Germinal center (tissue), 1 donor: ENCODE results near the gene DUOX1.

Source experiments
- DNase-seq: peaks from one replicate; pipeline ENCODE4 v3.0.0; 2012; ENCODE audit warnings: mixed read lengths, low spot score

DUOX1 gene

DNA sequence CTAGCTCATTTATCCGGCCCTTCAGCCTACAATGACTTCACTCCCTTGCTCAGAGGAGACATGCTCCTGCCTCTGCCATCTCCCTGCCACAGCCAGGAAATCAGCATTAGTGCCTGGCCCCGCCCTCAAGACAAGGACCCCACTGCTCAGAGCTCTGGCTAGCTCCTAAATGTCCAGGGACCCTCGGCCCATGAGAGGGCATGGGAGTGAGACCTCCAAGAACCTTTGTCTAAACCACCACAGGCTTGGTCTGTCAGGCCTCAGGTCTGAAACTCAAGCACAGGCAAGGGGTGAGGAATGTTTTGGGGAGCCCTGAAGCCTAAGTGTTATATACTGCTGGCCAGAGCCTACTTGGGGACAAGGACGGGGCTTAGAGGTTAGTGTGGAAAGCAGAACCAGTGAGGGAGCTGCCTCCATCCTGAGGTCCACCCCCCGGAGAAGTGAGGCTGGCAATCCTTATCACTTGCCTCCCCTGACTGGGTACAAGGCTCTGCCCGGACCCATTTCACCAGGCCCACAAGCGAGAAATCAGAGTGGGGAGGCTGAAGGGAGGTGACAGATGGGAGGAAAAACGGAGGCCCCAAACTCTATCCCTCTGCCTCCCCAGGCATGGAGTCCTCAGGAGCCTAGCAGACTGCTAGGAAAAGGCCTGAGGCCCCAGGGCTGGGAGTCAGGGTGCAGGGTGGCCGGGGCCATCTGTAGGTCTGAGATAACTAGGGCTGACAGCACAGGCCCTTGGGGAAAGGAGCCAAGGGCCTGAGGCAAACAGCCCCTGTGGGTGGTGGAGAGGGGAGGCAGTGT lies 39.2 kb downstream of the DUOX1 start:
- DNase-seq = no peak

DNA sequence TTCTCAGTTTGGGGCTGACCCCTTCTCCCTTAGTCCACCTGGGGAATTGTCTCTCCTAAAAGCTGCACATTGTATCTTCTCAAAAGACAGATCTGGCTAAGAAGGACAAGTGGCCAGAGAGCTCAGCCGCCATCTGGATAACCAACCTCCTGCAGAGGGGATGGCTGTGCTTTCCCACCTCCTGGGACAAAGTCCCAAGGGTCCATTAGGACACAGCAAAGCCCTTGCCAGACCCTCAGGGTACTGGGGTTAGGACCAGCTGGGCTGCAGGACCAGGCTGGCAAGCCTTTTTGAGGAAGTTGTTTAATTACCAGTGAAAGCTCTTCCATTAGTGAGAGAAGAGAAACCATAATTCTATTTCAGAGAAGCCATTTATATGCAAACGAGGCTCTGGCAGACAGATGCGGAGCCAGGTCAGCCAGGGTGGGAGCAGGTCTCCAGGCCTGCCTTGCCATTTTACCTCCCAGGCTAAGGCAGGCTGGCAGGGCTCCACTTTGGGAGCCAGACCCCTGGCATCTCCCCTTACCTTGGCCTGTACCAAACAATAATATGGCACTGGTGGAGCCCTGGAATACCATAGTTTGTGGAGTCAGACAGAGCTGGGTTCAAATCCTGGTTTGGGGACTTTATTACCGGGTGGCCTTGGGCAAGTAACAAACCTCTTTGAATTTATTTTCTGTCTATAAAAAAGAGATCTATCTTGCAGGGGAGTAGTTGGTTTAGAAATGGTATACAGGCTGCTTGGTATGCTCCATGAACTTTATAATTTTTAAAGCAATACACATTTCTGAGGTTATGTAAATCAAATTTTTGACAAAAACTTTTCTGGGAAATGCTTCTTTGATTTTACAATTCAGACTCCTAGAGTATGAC lies 40.0 kb downstream of the DUOX1 start:
- DNase-seq = peak; percentile 56

DNA sequence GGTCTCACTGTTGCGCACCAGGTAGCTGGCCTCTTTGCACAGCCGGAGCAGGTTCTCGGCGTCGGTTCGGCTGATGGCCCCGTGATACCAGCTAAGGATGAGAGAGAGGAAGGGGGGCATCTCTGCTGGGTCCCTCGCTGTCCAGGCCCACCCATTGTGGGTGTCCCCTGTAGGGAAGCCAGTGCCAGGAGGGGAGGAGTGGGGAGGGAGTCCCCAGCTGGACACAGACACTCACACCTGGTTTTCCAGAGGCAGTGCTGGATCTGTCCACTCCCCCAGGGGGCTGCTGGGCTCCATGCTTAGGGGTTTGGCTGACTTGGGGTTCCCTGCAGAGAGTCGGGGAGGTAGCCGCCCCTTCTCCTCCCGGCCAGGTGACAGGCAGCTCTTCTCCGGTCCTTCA lies 42.1 kb downstream of the DUOX1 start:
- no peak for DNase-seq

DNA sequence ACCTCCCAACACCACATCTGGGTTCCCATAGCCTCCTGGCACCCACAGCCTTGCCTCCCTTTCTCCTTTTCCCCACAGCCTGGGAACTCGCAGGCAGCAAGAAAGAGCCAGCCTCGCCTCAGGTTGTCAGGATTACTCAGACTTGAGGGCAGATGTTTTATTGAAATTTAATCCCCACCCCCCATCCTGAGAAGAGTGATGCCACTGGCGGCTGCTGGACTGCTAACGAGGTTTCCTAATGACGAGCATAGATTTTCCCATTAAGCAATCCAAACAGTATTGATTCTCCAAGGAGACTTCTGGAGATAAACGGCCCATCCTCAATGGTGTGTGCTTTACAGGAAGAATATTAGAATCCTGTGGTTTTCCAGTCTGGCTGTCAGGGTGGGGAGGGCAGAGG lies 44.3 kb downstream of the DUOX1 start:
- no peak for DNase-seq

DNA sequence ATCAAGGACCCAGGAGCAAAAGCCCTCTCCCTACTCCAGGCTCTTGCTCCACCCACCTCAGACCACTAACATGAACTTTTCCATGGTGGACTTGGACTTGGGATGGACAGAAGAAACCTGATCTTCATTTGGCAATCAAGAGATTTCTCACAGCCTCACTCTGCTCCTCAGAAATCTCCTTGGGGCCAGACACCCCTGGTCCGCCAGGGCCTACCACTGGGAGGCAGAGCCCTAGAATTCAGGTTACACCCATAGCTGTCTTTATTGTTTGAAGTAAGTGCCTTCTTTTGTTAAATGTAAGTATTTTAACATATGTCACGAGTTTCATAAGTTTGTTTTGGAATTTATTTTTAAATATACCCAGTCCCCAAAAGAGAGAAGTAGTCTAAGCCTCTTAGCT lies 44.8 kb downstream of the DUOX1 start:
- no peak for DNase-seq

DNA sequence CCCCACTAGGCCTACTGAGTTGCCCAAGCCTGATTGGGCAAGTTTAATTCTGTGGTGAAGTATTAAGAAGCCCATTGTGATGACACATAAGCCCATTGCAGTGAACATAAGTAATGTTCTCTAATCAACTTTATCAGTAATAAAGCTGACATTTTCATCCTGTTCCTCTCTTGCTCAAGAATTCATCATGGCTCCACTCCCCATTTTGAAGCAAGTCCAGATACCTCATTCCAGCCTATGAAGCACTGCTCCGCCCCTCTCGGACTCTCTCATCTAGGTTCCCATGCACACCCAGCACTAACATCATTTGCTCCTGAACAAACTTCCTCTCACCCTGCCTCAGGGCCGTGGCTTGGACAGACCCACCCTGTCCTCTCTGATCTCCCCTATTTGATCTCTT lies 47.5 kb downstream of the DUOX1 start:
- DNase-seq = no peak

DNA sequence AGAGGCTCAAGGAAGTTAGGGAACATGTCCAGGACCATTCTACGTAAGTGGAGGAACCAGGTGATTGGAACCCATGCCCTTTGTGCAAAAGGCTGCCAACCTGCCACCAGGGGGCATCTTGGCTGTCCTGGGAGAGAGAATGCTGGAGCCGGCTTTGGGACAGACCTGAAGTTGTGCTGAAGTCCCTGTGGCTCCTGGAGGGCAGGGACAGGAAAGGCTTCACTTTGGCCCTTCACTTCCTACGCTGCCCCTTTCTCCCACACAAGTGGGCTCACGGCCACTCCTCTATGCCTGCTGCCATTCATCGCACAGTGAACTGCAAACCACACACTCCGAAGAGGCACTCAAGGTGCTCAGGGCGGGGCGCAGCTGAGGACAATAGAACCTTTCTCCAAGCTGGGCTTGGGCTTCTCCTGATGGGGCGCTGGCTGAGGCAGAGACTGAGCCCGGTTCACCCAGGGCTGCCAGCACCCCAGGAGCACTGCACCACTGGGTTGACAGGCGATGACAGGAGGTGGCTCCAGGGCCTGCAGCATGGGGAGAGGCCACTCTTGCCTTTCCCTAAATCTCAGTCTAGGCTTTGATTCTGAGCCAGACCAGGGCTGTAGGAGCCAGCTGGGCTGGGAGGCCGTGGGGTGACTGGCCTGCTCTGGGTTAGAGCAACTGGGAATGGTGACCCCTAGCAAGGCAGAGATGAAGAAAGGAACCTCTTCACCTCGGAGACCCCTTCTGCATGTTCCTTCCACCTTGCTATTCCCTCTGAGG lies 49.6 kb downstream of the DUOX1 start:
- peak; percentile 65 for DNase-seq

DNA sequence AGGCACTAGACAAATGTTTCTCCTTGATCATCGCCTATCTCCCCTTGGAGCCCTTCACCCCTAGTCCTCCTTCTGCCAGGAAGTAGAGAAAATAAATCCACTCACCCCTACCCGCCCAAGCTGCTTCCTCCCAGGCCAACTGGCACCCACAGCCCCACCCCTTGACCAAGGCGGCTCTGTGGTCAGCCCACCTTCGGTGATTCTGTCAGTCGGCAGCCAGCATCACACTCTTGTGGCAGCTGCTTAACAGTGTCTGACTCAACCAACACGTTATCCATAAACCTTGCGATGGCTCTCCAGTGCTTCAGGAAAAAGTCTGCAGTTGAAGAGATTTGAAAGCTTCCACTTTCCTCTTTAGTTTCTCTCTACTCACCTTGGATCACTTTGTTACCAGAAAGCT lies 50.4 kb downstream of the DUOX1 start:
- DNase-seq = no peak

DNA sequence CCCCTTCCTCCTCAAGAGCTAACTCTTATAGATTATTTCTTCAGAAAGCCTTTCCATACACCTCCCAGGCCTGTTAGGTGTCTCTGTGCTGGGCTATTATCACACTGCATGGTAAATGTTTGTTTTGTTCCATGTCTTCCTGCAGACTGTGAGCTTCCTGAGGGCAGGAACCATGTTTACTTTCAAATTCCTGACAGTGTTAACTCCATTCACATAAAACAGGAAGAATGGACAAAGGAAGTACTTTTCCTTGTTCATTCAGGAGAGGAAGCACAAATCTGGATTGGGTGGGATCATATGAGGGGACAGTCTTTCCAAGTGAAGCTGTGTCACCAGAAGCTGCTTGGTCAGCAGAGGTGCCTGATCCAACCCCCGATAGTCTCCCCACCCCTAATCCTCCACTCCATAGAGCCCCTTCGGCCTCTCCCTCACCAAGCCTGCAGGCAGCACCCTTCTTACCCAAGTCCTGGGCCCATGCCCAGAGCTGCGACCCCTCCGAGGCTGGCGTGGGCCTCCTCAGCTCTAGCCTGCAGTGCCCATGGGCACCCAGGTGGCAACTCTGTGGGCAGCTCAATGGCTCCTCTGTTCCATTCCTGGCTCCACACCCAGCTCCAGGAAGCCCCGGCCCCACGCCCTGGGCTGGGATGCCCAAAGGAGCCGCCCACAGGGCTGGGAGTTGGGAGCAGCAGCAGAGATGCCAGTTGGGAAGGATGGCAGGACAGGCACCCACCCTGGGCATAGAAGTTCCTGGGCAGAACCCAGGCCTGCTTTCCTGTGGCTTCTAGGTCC lies 51.0 kb downstream of the DUOX1 start:
- DNase-seq = no peak

DNA sequence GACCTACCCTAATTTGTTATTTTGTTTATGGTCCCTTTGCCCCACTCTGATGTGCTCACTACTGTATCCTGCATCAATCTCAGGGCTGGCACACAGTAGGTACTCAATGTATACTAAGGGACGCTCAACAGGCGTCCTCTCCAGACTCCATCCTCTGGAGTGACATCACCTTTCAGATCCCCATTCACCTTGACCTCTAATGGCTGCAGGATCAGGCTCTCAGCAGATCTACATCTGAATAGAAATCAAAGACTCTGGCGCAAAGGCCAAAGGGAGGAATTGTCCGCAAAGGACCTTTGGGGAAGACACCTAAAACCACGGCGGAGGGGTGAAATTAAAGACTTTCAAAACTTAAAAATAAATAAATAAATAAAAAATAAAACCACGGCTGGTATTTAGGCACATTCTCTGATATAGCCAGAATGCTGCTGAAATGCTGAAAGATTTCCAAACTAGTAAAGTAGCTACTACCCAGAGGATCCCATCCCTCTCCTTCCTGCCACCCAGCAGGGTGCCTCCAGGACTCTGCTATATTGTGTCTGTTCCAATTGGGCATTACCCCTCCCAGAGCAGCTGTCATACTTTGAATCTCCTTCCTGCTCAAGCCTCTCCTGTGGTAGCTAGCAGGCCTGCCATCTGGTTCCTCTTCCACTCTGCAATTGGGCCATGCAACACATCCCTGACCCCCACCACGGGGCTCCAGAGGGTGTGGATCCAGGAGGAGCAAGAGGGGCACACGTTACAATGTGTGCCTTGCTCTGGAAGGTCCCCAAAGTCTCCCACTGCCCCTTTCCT lies 51.9 kb downstream of the DUOX1 start:
- no peak for DNase-seq

DNA sequence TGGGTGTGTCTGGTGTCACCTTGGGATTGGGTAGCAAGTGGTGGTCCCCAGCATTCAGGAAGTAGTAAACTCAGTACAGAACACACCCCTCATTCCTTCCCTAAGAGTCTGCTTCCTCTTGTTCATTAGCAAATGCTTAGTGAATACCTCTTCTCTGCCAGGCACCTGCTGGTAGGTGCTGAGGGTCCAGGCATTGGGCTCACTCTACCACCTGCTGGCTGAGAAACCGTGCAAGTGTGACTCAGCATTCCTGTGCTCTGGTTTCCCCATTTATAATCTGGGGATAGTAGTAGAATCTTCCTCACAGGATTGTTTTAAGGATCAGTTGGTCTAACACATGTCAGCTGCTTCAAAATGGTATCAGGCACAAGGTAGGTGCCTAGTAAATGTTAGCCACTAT lies 53.2 kb downstream of the DUOX1 start:
- no peak for DNase-seq

DNA sequence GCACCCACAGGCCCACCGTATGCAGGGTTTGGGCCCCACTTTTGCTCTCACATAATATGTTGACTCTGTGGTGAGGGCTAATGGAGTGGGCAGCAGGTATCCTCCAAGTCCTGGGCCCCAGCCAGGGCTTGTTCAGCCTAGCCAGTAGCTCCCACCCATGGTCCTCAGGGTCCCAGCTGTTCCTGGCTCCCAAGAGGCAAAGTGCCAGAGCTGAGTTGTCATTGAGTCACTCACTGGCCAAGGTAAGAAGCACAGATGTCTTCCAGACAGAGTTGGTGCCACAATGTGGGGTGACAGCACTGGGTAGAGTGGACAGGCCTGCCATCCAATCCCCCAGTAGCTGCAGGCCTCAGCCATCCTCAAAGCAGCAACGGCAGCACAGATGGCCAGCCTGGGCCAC lies 53.7 kb downstream of the DUOX1 start:
- no peak for DNase-seq

DNA sequence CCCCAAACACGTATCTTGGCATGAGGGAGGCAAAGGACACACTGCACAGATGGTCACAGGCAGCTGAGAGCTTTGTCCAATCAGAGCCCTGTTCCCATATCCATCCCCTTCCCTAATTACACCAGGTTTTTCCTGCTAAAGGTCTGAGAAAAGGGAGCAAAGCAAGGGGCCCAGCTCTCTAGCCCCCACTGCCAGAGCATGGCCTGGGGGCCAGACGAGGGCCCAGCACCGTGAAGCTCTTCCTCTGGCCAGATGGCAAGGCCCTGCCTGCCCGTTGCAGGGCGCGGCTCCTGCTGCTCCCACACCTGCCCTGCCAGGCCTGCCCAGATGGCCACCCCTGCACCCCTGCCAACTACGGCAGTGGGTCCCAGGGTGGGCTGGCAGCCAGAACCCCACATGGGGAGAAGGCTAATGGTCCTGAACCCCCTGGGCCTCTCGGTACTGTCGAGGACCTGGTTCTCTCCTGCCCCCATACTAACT lies 54.8 kb downstream of the DUOX1 start:
- no peak for DNase-seq

DNA sequence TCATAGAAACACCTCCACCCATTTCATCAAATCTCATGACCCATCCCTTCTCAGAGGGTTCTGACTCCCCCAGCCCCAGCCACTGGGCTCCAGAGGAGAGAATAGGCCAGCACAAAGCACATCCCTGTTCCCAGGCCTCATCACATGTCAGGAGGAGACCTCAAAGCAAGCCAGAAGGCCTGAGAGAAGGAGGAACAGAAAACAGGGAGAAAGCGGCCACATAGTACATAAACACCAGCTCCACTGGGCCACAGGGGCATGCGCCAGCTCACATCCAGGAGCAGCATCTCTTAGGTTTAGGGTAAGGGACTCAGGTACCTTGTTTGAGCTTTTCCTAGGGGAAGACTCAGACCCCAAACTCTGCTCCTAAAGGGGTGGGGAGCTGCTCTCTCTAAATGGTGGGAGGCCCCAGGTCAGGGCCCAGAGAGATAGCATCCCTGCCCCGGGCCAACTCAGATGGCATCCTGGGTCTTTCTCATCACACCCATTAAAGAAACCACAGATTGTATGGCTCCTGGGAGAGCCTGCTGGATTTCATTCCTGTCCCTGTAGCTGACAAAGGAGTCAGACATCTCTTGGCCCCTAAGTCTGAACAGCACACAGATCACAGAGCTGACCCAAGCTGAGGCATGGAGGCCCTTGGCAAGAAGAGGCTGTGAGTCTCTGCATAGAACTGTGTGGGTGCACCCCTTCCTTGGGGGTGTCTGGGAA lies 55.4 kb downstream of the DUOX1 start:
- no peak for DNase-seq

DNA sequence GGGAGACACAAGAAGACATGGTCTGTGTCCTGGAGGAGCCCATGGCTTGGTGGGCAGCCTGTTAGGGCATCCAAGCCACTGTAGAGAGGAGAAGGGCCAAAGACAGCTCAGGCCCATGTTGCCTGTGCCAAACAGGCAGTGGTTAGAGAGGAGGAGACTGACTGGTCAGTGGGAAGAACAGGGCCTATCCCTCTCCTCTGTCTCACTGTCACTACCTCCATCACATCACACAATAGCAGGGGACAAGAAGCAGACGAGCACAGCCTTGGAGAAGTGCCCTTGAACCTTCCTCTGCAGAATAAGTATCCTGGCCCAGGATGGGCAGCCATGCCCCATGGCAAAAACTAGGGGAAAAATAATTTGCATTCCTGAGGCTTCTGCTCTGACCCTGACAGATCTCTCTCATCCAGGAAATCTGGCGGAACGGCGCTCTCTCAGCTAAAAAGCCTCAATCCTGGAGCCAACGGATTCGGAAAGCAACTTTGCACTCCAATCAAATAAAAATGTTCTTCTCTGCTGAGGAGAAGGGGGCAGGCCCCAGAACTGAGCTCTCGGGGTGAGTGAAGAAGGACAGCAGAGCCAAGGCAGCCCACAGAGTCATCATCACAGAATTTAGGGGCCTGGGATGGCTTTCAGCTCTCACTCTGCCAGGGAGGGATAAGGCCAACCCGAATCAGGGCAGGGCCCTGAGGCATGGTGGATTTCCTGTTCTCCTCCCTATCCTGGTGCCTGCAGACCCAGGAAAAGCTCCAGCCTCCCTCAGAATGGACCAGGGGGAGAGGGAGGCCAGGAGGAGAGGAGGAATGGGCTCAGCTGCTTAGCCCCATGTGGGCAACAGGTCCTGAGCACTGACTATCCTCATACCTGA lies 56.3 kb downstream of the DUOX1 start:
- no peak for DNase-seq

DNA sequence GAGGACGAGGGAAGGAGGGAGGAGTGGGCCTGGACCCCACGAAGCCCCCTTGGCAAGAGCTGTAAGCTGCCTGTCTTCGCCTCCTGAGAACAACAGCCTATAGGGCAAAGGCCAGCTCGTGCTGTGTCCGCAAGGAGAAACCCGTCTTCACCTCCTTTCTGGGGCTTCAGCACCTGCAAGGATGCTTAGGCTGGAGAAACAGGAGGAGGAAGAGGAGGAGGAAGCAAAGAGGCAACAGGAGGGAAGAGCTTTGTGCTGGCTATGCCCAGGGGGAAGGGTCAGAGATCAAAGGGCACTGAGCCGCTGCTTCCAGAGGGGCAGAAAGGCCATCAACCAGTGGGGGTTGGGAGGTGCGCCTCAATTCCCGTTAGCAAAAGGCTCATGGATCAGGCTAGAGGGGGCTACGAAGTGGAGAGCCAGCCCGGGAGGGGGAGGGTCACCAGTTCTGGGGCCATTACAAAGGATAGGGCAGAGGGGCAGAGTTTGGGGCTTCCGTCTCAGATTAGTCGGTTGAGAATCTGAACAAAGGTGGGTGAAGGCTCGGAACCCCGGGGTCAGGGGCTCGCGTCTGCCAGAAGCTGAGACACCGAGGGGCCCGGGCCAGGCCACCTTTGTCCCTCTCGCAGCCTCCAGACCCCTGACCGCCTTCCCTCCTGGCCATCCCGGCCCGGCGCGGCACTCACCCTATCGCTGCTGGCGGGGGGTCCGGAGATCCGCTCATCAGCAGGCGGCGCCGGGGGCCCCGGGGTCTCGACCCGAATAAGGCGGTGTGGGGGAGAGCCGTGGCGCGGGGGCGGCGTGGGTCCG lies 57.2 kb downstream of the DUOX1 start:
- DNase-seq = no peak

DNA sequence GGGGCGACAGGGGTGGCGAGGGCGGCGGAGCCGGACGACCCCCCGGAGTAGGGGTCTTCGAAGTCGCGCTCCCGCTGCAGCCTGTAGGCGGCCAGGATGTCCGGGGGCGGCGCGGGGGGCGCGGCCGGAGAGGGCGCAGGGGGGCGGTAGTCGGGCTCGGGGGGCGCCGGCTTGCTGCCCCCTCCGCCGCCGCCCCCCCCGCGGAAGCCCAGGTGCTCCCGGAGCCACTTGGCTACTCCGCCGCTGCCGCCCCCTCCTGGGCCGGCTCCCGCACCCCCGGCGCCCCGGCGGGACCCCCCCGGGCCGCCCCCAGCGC lies 57.7 kb downstream of the DUOX1 start:
- no peak for DNase-seq
